GM21786 (cell line): Measurements from ENCODE around the gene HIPK3.
"Not testable (repeated sequence)": the region's sequence is repeated elsewhere in the genome, so short reads cannot be mapped to it uniquely, and the experiment has no call there.

ENCODE experiments used
- ATAC-seq: cut with Tn5 transposase; IDR thresholded peaks from one replicate; pipeline ENCODE4 v1.9.1; 2021; ENCODE audit not compliant: unreplicated experiment

HIPK3 gene

GRCh38 chr11:33258631-33259205 lies 1.5 kb downstream of the HIPK3 start:
- ATAC-seq, result no peak

GRCh38 chr11:33259869-33260268 lies 2.7 kb downstream of the HIPK3 start:
- no peak for ATAC-seq

GRCh38 chr11:33261350-33261749 lies 4.2 kb downstream of the HIPK3 start:
- not testable (repeated sequence) for ATAC-seq

GRCh38 chr11:33262011-33262645 lies 4.9 kb downstream of the HIPK3 start:
- ATAC-seq, result no peak

- ATAC-seq, result no peak
Observed at GRCh38 chr11:33263549-33263948, 6.4 kb downstream of the HIPK3 start.

- no peak for ATAC-seq
Observed at GRCh38 chr11:33264926-33265325, 7.7 kb downstream of the HIPK3 start.

GRCh38 chr11:33266393-33267215 lies 9.4 kb downstream of the HIPK3 start:
- ATAC-seq, result no peak

GRCh38 chr11:33268945-33269540 lies 11.9 kb downstream of the HIPK3 start:
- ATAC-seq, result no peak

GRCh38 chr11:33269822-33270221 lies 12.6 kb downstream of the HIPK3 start:
- ATAC-seq, result no peak

- ATAC-seq, result no peak
Observed at GRCh38 chr11:33271059-33271458, 13.9 kb downstream of the HIPK3 start.

- ATAC-seq, result no peak
Observed at GRCh38 chr11:33272338-33273107, 15.3 kb downstream of the HIPK3 start.

- peak; percentile 74 for ATAC-seq
Observed at GRCh38 chr11:33273656-33274055, 16.5 kb downstream of the HIPK3 start.

- no peak for ATAC-seq
Observed at GRCh38 chr11:33280411-33280810, 23.2 kb downstream of the HIPK3 start.

- ATAC-seq, result no peak
Observed at GRCh38 chr11:33281758-33282157, 24.6 kb downstream of the HIPK3 start.

- no peak for ATAC-seq
Observed at GRCh38 chr11:33284818-33285217, 27.6 kb downstream of the HIPK3 start.

- no peak for ATAC-seq
Observed at GRCh38 chr11:33290319-33290718, 33.1 kb downstream of the HIPK3 start.

- ATAC-seq, result peak; percentile 90
Observed at GRCh38 chr11:33291004-33291777, 34.0 kb downstream of the HIPK3 start.

GRCh38 chr11:33292311-33292710 lies 35.1 kb downstream of the HIPK3 start:
- no peak for ATAC-seq

GRCh38 chr11:33294224-33294623 lies 37.0 kb downstream of the HIPK3 start:
- no peak for ATAC-seq

- ATAC-seq, result no peak
Observed at GRCh38 chr11:33294797-33295196, 37.6 kb downstream of the HIPK3 start.
